ENCODE data around the gene FKBP10.

DNA sequence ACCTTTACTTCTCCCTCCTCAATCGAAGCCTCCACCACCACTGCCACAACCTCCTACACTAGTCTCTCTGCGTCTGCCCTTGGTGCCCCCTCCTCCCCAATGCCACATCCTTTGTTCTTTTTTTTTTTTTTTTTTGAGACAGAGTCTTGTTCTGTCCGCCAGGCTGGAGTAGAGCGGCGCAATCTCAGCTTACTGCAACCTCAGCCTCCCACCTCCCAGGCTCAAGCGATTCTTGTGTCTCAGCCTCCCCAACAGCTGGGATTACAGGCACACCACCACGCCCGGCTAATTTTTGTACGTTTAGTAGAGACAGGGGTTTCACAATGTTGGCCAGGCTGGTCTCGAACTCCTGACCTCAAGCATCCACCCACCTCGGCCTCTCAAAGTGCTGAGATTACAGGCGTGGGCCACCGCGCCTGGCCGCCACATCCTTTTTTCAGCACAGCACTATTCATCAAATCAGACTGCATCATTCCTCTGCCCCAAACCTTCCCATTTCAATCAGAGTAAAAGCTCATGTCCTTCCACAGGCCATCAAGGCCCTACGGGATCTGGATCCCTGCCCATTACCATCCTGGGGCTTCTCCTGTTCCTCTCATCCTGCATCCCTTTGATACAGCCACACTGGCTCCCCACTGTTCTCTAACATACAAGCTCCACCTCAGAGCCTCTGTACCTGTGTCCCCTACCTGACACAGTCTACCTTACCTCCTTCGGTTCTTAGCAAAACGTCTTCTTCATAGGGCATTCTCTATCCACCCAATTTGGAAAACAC, 50.5 kb downstream of the FKBP10 start:
- no peak for TF ChIP-seq TCF12 (IDR thresholded peaks at IDR 0.05)
- no peak for TF ChIP-seq MXI1 (IDR thresholded peaks at IDR 0.05; ENCODE audit: low read depth, low read length)
- TF ChIP-seq RAD21 (IDR thresholded peaks at IDR 0.05; ENCODE audit: low read length): no peak
- no peak for TF ChIP-seq POLR2AphosphoS5 (IDR thresholded peaks at IDR 0.05; ENCODE audit: low read depth, low read length)
- TF ChIP-seq EP300 (IDR thresholded peaks at IDR 0.05; ENCODE audit: borderline replicate concordance in 1 of 2, low read depth in 1 of 2, low read length in 1 of 2): no peak
